Hematopoietic multipotent progenitor cell treated with erythropoietin and hydrocortisone succinate and interleukin-3 and kit ligand, for 17 days (in vitro differentiated cells): Measurements from ENCODE around the gene ZAR1L.

ENCODE experiments used
- DNase-seq: peaks from one replicate; pipeline ENCODE4 v3.0.0-alpha.2; 2015; ENCODE audit warnings: low spot score

Gene ZAR1L

DNA sequence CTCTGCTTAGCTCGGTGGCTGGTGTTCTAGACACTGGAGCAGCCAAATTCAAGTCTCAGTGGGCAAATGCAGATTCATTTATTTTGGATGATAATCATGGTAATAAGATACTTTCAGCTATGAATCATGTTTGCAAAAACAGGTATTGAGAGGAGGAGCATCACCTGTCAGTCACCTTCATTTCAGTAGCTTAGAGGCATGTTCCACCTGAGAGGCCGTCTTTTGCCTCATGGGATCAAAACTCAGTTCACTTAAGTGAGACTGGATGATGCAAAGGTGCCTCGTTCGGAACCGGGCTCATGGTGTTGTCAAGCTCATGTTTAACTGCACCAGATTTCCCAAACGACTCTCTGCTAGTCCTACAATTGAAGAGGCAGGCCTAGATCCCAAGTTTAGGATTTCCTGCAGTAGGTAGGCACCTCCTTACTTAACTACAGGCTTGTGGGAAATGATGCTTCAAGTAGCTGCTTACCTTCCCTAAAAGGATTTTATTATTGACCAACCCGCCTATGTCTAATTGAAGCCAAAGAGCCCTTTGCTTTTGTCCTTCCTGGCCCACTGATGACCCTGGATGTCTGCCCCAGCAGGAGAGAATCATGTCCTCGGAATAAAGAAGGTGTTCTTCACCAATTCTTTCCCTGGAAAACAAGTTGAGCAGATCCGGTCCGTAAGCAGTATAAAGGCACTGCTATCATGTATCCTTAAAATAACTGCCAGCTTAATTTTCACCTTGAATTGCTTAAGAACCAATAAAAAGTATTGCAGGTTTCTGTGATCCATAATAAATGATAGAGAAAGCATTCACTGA, 60.0 kb downstream of the ZAR1L start:
- DNase-seq = no peak

DNA sequence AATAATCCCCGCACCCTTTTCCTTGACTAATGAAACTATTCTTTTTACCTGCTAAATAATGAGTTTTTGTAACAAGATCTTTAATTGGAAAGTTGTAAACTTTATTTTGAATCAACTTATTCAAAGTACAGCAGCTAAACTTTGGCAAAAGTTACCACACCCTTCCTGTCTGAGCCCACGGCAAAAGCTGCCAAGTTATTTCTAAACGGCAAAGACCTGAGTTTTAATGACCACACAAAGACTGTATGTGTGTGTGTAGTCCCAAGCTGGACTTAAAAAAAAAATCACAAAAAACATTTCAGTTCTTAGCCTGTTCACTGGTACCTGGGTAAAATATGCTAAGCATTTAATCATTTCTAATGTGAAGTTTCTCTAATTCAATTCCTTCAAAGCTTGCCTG, 60.7 kb downstream of the ZAR1L start:
- no peak for DNase-seq

DNA sequence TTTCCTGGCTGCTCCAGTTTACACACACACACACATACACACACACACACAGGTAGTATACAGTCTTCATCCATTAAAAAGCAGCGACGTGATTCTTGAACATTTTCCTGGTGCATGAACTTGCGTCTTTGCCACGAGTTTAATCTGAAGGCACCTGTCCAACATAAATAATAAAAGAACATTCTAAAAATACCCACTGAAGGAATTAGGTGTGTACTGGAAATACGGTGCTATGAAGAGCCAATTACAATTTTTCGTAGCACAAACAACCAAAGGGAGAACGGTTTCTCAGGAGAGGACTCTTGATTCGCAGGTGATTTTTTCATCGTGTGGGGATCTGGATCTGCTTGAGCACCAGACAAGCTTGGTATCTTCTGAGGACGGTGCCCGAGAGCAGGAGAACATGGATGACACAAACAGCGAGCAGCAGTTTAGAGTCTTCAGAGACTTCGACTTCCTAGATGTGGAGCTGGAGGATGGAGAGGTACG, 61.2 kb downstream of the ZAR1L start:
- no peak for DNase-seq
